Head of caudate nucleus (tissue), 42 donors: ENCODE measurements around the gene GPR161.

Source experiments
- DNase-seq, 42 donors: peaks; one replicate each; pipeline versions ENCODE4 v3.0.0 to v3.0.0-alpha.2; 2020 to 2021; ENCODE audit warnings: mixed read lengths in 7 of 42
- intact Hi-C: fragments of 100-400 bp; cut with DNase I; formaldehyde crosslinking; loops from one replicate; pipeline ENCODE4 v1.15.0; 2022

The GPR161 gene

DNA sequence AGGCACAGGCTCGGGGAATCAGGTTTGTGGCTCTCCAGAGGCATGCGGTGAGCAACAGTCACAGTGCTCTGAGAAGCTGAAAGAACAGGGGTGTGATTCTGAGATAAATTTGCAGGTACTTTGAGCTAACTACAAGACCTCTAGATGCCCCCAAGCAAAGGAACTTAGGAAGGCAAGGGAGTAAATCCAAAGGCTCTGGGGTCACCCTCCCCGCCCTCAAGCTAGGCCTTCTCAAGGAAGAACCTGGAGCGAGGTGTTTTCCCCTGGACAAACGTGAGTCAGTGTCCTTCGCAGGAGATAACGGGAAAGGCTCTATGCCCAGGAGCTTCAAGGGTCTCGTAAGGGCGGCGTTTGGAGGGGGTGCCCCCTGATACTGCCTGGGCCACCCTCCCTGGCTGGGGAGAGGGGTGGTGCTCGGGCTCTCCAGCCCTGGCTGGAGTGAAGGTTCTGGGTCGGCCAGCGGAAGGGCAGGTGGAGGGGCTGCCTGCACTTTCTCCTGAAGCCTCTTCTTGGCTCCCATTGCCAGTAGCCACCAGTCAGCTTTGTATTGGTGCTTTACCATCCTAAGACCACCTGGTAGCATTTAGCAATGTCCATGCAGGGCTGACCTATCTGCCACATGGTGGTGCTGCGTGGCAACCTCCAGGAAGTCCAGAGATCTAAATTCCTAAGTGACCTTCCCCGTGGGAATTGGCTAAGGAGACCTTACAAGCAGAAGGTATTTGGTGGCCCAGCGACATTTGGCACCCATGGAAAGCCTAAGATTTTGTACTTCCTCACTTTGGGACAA is 44.0 kb downstream of the GPR161 start:
- intact Hi-C loops = no loop called here
- peak in 1 of 42 donors; percentile 8 for DNase-seq

DNA sequence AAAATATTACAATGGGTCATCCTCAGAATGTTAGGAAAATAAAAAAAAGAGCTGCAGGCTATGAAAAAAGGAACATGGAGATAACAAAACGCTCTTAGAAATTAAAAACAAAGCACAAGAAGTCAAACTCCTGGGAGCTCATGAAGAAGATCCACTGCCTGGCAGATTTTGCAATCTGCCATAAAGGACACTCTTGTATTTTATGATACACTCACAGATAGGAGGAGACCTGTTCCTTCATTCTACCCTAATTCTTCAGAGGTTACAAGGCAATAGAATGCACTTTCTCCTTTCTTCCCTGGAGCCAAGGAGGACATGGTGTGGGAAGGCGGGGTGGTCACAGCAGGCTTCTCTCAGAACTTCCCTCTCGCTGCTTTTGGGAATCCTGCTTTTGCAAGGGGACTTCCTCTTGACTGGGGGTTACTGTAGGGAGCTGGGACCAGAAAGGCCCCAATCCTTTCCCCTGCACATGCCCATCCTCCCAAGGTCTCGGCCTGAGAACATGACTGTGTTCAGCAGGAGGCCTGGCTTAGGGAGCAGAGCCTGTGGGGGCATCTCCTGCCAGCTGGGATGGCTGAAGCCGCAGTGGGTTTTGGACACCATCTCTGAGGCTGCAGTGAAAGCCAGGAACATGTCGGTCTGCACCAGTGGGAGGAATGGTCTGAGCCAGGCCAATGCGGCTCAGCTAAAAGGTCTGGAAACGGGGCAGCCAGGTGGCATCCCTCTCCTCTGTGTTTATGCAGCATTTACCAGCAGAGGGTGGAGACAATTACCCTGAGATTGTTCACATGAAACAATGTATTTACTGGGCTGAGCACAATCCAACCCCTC is 44.8 kb downstream of the GPR161 start:
- intact Hi-C loops = no loop called here
- DNase-seq = peak in 2 of 42 donors; percentile 11 to 17

DNA sequence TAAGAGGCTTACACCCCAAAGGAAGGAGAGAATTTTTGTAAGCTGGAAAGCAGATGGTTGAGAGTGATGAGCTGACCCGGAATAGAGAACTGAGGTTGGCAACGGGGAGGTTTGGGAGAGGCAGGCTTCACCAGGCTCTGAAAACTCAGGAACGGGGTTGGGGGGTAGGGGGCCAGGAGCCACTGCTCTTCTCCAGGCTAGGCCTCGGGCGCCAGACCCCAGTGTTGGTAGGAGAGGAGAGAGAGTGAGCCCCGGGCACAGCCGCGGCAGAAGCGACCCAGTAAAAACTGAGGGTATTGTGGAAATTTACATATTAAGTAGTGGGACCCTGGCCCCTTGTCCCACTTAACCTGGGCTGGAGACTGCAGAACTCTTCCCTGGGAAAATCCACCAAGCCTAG is 45.7 kb downstream of the GPR161 start:
- no peak for DNase-seq
- intact Hi-C loops = no loop called here

DNA sequence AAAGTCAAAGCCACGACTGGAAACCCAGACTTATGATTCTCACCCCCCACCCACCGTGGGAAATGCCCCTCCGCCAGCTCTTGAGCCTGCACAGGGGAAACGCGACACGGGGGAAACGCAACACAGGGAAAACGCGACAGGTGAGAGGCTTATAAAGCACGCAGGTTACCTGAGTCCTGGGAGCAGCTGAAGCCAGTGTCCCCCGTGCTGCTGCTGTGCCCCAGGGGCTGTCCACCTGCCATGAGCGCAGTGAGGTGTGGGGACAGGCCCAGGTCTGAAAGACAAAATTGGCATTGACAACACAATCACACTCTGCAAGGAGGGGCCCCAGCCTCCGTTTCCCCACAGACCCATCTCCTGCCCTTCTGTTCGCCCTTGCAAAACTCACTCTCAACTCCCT is 46.3 kb downstream of the GPR161 start:
- intact Hi-C loops = no loop called here
- DNase-seq = no peak

DNA sequence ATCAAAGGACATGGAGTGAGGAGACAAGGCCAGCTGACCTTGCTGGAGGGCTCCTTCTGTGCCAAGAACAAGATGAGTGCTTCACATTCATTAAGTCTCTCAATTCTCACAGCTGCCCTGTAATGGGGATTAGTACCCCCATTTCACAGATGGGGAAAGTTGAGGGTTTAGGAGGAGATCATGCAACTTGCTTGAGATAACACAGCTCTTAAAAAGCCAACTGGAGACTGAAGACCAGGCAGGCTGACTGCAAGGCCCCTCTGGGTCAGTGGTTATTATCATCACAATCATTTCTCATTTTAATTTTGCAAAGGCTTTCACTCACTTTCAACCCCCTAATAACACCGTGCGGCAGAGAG is 46.8 kb downstream of the GPR161 start:
- DNase-seq = no peak
- intact Hi-C loops = no loop called here

DNA sequence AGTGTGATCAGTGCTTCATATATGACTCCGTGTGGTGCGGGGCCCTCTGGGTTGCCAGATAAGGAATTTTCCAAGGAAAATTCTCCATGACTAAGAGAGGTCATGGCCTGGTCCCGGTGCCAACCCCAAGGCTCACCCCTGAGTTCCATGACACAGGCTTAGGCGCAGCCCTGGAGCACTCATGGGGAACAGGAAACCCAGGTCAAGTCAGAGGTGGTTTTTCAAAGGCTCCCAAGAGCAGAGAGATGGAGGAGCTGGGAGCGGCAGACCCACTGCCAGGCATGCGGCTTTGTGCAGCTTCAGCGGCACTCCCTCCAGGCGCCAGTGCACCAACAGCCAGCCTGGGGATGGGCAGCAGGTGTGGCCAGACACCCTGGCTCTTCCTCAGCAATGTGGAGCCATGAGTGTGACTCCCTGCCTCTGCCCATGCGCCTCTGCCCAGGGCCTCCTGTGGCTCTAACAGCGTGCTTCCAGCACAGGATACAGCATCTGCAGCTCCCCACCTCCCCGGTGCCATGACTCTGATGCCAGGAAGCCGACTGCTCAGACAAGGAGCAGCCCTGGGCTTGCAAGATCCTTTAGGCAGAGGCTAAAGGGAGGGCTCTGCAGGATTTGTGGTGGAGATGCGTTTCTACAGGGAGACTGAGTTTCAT is 47.3 kb downstream of the GPR161 start:
- DNase-seq = no peak
- intact Hi-C loops = no loop called here

DNA sequence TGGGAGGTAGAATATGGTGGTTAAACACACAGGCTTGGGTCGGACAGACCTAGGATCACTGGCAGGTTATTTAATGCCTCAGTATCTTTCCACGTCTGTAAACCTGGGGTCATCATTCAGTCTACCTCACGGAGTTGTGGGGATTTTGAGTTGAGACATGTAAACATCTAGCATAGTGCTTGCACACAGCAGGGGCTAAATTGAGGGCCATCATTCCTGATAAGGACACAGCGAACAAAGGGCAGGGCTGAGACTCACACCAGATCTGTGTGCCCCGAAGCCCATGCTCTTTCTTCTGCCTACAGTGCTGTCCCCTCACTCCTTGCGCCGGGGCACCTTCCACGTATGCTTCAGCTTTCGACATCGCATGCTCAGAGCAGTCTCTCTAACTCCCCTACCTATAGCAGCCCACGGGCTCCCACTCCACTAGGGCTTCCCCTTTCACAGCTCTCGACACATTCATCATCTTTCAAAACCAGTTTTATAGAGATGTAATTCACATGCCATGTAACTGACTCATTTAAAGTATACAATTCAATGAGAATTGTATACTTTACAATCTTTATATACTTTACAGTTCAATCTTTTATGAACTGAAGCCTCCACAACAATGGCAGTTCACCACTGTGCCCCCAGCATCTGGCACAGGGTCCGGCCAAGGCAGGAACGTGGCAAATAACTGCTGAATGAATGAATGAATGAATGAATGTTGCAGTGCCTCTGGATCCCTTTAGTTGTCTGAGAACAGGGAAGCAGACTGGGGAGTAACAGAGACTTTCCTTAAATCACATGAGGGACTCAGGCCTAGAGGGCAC is 48.0 kb downstream of the GPR161 start:
- no peak for DNase-seq
- intact Hi-C loops = no loop called here

DNA sequence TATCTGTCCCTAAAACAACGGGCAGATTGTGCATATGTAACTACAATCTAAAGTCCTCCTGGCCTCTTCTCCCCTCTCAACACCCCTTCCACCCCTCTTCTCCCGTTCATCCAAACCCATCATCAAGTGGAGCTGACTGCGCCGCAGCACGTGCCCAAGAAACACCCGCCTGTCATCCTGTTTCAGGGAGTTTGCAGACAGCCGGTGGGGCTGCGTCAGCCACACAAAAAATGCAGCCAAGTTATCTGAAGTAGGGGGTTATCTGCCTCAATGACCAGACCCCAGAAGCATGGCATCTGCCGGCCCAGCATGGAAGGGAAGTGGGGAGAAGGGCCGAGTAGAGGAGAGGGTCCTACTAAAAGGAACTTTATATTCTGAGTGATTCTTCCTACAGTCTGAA is 49.0 kb downstream of the GPR161 start:
- intact Hi-C loops = no loop called here

DNA sequence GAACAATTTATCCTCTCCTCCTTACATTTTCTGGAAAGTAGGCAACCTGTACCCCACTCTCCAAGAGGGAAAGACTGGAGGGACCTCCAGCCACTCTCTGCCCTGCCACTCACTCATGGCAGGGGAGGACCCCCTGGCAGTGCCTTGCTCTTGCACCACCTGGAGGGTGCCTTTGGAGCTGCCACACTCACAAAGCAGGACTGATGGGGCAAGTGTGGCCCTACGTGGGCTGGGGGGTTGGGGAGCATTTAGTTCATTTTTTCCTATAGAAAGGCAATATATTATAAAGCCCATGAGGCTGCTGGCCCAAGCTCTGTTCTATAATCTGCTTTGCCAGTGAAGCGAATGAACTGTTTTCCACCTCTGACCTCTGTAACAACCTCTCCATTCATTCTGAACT is 50.3 kb downstream of the GPR161 start:
- no peak for DNase-seq
- intact Hi-C loops = no loop called here

More for the DNA sequence above, 49.0 kb downstream of the GPR161 start:
- DNase-seq = no peak

DNA sequence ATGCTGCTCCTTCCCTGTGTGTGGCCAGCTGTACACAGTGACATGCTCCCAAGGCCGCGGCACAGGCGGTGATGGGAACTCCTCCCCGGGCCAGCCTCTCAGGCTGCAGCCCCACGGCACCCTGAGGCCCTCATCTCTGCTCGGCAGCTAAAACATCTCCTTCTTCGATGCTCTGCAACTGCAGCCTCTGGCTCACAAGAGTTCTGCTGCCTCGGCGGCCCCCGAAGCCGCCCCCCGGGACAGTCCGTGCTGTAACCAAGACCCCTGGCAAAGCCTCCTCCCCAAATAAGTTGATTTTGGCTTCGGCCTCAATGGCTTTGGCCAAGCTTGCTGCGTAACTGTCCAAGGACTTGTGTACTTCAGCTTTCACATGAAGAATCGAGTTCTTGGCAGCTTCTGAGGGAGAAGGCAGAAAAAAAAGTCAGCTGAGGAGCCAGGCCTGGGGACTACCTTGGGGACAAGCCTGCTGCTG is 51.3 kb downstream of the GPR161 start:
- peak in 8 of 42 donors; percentile 15 to 52 (median 34) for DNase-seq
- intact Hi-C loops = no loop called here

DNA sequence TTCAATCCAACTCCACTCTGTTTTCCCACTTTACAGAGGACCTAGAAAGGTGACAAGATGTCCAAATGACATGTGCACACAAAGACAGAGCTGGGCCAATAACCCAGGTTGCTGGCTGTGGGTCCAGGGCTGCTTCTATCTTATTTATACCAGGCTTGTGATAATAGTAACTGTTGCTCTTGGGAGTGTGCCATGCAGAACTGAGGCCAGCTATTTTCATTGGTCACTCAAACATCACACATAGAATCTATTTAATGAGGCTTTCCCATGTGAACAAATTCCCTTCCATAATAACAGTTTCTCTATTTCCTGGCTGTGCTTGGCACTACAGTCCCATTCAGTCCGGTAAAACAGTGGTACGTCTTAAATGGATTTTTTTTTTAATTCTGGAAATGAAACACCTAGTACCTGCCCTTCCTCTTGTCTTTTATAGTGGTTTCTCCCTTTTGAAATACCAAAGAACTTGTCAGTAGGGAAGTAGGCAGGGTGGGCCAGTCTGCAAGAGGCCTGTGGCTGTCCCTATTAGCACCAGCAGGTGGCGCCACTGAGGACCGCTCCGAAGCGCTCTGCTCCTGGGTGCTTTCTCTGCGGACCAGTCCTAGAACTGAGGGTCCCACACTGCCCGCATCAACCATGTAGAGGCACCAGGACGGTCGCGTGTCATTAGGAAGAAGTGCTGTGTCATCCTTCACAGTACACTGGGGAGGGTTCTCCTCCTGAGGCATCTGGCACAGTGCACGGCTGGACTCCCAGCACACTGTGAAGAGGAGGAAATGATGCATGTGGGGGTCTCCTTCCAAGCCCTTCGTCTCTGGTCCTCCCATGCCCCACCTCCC is 52.1 kb downstream of the GPR161 start:
- intact Hi-C loops = no loop called here
- peak in 28 of 42 donors; percentile 26 to 77 (median 52) for DNase-seq

DNA sequence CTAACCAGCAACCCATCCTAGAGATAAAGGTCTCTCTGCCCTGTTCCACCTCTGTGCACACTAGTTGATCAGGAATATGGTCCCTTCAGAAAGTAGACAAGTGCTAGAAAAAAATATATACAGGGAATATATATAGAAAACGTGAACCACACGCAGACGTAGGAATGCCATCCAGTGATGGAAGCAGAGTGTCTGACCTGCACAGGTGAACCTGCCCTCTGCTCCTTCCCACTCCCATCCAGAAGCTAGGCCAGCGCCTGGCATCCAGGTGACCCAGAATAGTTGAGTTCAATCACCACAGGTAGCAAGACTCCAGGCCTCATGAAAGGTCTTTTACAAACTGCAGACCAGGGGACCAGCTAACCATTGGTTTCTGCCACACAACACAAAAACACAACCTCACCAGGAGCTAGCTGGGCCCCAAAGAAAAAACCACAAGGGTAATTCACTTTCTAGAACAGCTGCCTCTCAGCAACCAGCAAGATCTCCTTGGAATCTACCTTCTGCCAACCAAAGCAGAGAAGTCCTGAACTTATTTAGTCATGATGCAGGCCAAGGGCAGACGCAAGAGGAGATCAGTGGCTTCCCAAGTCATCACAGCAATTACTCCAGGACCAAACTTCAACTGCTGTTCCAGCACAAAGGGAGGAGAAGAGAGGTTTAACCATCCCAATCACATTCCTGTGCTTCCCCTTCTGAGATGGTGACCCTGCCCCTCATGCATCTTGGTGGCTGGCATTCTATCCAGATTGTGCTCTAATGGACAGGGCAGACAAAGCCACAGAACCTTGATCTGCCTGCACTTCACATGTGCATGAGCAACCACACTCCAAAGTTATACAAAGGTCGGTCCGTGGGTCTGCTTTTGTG is 53.0 kb downstream of the GPR161 start:
- intact Hi-C loops = no loop called here
- DNase-seq = no peak

DNA sequence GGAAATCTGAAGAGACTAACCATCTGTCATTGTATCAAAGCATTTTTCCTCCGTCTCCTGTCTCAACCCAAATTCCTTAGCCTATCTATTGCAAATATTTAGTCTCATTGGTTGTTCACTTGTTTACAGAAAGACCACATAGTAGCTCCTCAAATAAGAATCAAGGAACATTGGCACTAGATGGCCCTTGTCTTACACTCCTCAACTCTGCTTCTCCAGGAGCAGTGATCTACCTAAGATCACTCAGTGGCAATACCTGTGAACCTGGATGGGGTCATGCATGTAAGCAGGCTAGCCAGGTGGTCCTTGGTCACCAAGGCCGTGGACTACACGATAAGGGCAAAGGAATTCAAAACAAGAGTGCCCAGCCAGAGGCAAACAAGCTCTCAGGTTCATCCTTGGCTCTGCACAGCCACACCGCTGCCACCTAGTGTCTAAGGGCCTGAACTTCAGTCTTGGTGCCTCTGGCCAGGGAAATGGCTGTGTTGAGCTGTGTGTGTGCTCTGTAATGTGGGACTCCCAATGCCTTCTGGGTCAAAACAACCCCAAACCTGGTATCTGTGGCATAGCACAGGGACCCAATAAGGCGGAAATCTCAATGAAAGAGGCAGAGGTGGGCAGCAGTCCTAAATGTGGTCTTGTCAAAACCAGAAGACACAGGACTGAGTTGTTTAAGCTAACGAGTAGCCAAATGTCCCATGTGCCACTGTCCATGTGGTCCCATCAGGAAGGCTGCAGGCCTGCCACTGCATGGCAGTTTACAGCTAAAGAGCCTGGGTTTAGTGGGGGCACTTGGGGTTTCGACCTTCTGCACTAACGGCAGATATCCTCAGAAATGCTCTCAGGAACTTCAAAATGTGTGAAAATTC is 54.5 kb downstream of the GPR161 start:
- intact Hi-C loops = no loop called here
- DNase-seq = peak; percentile 51 to 90 (median 78)

DNA sequence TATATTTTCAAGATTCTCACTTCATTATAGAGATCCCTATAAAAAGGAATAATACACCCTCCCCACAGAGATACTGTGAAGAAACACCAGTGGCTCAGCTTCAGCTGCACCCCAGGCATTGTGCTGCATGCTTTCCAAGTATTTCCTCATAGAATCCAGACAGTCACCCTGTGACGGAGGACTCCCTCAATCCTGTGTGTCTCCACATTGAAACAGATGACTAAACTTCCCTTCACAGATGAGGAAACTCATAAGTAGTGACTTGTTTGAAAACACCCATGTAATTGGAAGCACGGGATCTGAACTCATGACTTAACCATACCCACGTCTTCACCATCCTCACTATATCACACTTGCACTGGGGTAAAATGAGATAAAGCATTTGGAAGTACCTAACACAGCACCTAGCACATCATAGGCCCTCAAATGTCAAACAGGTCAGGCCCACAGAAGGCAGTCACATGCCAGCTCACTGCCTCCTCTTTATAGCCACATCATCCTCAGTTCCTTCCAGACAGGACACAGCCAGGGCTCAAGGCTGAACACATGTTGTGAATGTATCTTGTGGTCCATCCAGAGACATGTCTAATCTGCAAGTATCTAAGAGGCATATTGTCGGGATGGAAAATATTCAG is 55.2 kb downstream of the GPR161 start:
- no peak for DNase-seq
- intact Hi-C loops = no loop called here

DNA sequence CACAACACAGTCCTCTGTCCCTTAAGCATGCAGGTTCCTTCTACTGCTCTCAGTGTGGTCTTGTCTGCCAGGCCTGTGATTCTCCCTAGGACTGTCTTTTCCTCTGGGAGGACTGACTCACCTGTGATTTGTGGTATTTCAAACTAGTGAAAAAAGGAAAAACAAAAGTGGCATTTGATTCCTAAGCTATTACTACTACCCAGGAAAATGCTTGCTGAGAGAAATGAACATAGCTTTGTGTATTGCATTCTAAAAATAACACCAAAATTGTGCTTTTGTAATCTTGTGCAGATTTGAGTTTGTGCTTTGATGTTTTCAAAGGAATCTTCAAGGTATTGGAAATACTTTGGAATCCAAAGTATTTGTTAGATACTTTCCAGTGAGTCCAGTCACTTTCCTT is 57.0 kb downstream of the GPR161 start:
- no peak for DNase-seq
- intact Hi-C loops = no loop called here

DNA sequence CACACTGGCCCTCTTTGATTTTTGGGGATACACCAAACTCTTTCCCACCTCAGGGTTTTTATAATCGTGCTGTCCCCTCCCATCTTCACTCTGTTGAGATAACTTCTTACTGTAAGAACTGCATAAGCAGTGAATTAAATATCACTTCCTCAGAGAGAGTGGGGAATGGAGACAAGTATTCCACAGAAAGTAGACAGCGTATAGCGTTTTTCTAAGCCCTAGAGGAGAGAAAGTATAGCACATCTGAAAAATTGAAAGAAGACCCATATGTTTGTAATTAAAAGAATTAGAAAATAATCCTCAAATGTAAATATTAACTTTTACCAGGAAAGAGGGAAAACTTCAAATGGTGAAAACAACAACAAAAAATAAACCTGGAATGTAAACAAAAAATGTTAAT is 67.3 kb downstream of the GPR161 start:
- intact Hi-C loops = no loop called here

More for the DNA sequence above, 67.3 kb downstream of the GPR161 start:
- DNase-seq = no peak
